Measurements from ENCODE around the gene LDAH. TPM values are rescaled to one million over a fixed set of nuclear protein-coding genes. Genes with fewer than 3 reads are reported as not detected.

LDAH gene
- total RNA-seq, 1 experiment from 2014 or later, result 15.2 TPM

DNA sequence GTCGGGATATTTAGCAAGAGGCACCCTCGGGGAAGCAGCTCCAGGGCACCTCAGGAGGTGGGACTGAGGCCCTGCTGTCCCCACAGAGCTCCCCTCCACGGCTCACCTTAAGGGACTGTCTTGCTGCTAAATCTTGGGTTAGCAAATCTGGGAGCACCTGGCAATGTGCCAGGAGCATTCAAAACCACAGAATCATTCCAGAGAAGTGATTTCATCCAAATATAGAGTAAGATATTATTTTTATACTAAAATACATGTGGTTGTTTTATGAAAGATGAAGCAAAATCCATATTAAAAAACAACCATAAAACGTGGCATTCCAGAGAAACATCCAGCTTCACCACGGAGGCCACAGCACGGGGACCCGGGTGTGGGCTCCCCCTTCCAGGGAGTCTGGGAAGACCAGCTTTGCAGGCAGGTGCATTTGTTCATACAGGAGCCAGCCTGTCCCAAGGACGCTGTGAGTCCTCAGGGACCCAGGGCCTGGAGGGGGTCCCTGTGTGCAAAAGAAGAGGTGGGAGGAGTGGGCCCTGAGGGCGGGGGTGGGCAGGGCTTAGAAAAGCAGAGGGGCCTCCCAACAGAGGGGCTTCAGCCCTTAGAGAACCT, 188.3 kb downstream of the LDAH start:
- Histone ChIP-seq H3K79me1 (ENCODE audit: insufficient read depth, low read depth, low read length, poor library complexity, severe bottlenecking) (no peaks in the 10 kb centered on the region), H3K9ac (ENCODE audit: extremely low read depth, insufficient read length, low read length) (no peak overlapping the region), H2BK120ac (ENCODE audit: low read depth, low read length, poor library complexity, severe bottlenecking) (no peak overlapping the region), H3K14ac (ENCODE audit: insufficient read depth, low read length) (no peak overlapping the region), H4K5ac (ENCODE audit: insufficient read length, low read depth, low read length) (no peak overlapping the region), H3K9me3 (ENCODE audit: control insufficient read depth, low read depth, low read length) (no peaks in the 10 kb centered on the region), H3K56ac (ENCODE audit: insufficient read length, low read depth, low read length) (no peak overlapping the region), H2AFZ (ENCODE audit: low read length) (no peak overlapping the region), H2BK12ac (ENCODE audit: insufficient read length, low read depth, low read length) (no peak overlapping the region), H4K91ac (ENCODE audit: insufficient read length, low read depth, low read length) (no peak overlapping the region), H3K23ac (ENCODE audit: insufficient read length, low read depth, low read length) (no peak overlapping the region), H2AK5ac (ENCODE audit: insufficient read length, low read length) (no peak overlapping the region), H3K4ac (ENCODE audit: low read depth, low read length) (no peak overlapping the region), H3K27me3 (ENCODE audit: insufficient read depth, low read length) (no peaks in the 10 kb centered on the region), H2BK20ac (ENCODE audit: low read depth, low read length, poor library complexity, severe bottlenecking) (no peak overlapping the region), H4K8ac (replicated peaks; ENCODE audit: insufficient read length, low read depth, low read length) (no peak overlapping the region), H2BK5ac (ENCODE audit: insufficient read length, low read length) (no peak overlapping the region), H3K27ac (ENCODE audit: insufficient read length, low read depth, low read length) (no peak overlapping the region), H3T11ph (ENCODE audit: low read length) (no peak overlapping the region), H4K20me1 (ENCODE audit: control insufficient read depth, insufficient read depth, insufficient read length) (no peaks in the 10 kb centered on the region), H3K4me1 (ENCODE audit: insufficient read depth, low read length) (no peaks in the 10 kb centered on the region; the same call in 1 of the 2 replicates), H3K18ac (ENCODE audit: insufficient read length, low read depth, low read length) (no peak overlapping the region), H3K23me2 (ENCODE audit: insufficient read length, low read depth, low read length, poor library complexity, severe bottlenecking) (no peaks in the 10 kb centered on the region), H3K4me2 (ENCODE audit: insufficient read depth, insufficient read length, low read length) (no peak overlapping the region), H3K79me2 (ENCODE audit: insufficient read depth, low read length) (no peaks in the 10 kb centered on the region), H2BK15ac (ENCODE audit: low read depth, low read length) (no peak overlapping the region)
- Mint-ChIP-seq H3K36me3 (ENCODE audit: insufficient read depth in 1 of 3, low read depth in 3 of 3) (peaks cover 0 to 4% (median 0%) of the 10 kb centered on the region in 3 experiments; a peak in 3 of 7 replicates), H3K27me3 (ENCODE audit: low read depth) (no peaks in the 10 kb centered on the region), H3K9me3 (no peaks in the 10 kb centered on the region), H3K4me1 (peaks cover 27 to 31% of the 10 kb centered on the region in 2 experiments), H3K4me3 (no peak overlapping the region), H3K27ac (no peak overlapping the region)
- WGBS (ENCODE audit: extremely low coverage, insufficient read length, low lambda C conversion rate), result no CpG with 5 or more reads among the region's 9 CpGs
- DNase-seq, result no peak
- TF ChIP-seq, protein P1, sequence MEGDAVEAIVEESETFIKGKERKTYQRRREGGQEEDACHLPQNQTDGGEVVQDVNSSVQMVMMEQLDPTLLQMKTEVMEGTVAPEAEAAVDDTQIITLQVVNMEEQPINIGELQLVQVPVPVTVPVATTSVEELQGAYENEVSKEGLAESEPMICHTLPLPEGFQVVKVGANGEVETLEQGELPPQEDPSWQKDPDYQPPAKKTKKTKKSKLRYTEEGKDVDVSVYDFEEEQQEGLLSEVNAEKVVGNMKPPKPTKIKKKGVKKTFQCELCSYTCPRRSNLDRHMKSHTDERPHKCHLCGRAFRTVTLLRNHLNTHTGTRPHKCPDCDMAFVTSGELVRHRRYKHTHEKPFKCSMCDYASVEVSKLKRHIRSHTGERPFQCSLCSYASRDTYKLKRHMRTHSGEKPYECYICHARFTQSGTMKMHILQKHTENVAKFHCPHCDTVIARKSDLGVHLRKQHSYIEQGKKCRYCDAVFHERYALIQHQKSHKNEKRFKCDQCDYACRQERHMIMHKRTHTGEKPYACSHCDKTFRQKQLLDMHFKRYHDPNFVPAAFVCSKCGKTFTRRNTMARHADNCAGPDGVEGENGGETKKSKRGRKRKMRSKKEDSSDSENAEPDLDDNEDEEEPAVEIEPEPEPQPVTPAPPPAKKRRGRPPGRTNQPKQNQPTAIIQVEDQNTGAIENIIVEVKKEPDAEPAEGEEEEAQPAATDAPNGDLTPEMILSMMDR (conservative IDR thresholded peaks at IDR 0.05), result no peak

Other genes with a start within 250 kb of the LDAH start
- gene HS1BP3, start 172.0 kb downstream of the LDAH start, total RNA-seq (2021), result 10.8 and 11.1 TPM in 2 replicates
- 0.04 TPM in 1 of 2 replicates, not detected in the other for gene GDF7, start 156.0 kb downstream of the LDAH start, total RNA-seq (2021)
- gene APOB, start 221.0 kb upstream of the LDAH start, total RNA-seq (2021), result 0.26 TPM in 2 replicates